GM19238 (cell line): ENCODE data around the gene PMPCA.

Source experiments
- DNase-seq: peaks from one replicate; pipeline ENCODE4 v3.0.0; 2011; ENCODE audit warnings: low spot score; ENCODE audit not compliant: insufficient read length

PMPCA gene

GRCh38 chr9:136373300-136374182 is 36.9 kb upstream of the PMPCA start, which contains the start of gene CARD9:
Gene CARD9, minus strand, starts transcription at chr9:136373669. Its CDS starts 1,591 bp downstream, at chr9:136372078.
- no peak for DNase-seq

GRCh38 chr9:136374183-136374575 is 36.3 kb upstream of the PMPCA start:
- no peak for DNase-seq

GRCh38 chr9:136375096-136375495 is 35.4 kb upstream of the PMPCA start:
- DNase-seq, result no peak

DNA sequence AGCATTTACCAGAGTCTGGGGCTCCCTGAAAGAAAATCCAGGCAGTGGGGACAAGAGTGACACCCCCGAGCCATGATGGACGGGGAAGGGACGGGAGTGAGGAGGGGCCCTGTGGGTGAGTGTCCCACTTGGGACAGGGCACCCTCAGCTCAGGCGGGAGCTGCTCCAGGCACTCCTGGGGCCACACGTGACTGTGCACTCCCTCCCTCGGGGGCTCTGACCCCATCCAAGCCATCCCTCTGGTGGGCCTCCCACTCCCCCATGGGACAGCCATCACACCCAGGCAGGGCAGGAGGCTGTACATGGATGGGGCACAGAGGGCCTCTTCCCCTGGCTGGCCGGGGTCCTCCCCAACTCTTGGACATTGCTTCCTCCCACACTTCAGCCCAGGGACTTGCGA is 34.0 kb upstream of the PMPCA start:
- no peak for DNase-seq

DNA sequence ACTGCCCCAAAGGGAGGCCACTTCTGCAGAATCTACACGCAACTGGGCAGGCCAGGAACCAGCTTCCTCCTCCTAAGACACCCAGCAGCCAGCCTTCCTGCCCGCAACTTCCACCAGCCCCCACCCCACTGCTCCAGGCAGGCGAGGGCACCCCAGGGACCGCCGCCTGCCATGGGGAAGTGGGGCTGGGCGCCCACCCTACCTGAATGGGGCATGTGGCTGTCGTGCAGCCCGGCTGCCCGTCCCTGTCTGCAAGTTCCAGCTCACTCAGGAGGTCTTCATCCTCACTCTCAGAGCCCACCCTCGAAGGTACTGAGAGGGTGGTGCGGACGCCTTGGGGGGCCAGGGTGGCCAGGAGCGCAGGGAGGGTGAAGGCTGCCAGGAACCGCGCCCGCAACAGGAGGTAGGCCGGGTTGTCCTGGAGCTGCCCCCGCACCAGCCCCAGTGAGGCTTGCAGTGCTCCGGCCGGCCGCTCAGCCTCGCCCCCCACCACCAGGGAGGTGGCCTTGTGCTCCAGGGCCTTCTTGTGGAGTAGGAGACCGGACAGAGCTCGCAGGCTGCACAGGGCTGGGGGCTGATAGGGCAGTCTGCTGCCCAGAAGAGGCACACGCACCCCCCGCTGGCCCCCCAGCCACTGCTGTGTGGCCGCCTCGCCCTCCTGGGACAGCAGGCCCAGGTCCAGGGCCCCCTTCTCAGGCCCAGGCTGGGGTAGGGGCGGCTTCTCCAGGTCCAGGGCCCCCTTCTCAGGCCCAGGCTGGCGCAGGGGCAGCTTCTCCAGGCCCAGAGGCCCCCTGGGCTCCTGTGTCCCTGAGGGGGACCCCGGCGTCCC is 32.9 kb upstream of the PMPCA start:
- no peak for DNase-seq

GRCh38 chr9:136378170-136379002 is 32.1 kb upstream of the PMPCA start:
- no peak for DNase-seq

DNA sequence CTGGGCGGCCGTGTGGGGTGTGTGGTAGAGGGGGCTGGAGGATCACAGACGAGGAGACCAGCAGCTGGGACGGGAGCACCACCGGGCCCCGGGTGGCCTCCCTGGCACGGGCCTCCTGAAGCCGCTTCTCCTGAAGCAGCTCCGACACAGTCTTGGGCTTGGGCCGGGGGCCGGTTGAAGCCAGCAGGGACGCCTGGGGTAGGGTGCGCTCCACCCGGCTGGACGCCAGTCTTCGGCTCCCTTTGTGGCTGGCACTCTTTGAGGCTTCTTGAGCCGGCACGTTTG is 31.5 kb upstream of the PMPCA start:
- no peak for DNase-seq

- DNase-seq, result no peak
Observed at GRCh38 chr9:136379401-136379800, 31.1 kb upstream of the PMPCA start.

GRCh38 chr9:136379891-136380290 is 30.6 kb upstream of the PMPCA start:
- DNase-seq, result no peak

- no peak for DNase-seq
Observed at GRCh38 chr9:136380381-136380780, 30.1 kb upstream of the PMPCA start.

- DNase-seq, result no peak
Observed at GRCh38 chr9:136381311-136381710, 29.1 kb upstream of the PMPCA start.

DNA sequence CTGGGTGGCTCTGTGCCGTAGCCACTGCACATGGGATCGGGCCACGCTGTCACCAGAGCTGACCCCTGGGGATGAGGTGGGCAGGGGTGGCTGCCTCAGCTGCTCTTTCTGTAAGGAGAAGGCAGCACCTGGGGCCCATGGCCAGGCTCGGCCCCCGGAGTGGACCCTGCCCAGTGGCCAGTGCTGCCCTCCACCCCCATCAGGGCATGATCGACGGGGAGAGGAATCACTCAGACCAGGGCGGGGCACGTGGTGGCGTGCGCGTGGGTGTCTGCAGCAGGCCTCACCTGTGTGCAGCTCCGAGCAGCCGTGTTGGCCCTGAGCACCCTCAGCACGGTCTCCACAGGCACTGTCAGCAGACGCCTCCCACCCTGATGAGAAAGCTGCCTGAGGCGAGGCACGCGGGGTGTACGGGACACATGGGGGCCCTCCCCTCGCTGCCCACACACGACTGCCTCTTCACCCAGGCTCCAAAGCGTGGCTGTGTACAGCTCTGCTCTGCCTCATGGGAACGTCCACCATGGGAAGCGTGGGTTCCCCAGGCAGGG is 28.4 kb upstream of the PMPCA start:
- no peak for DNase-seq

- DNase-seq, result no peak
Observed at GRCh38 chr9:136383436-136383835, 27.0 kb upstream of the PMPCA start.

GRCh38 chr9:136385015-136385414 is 25.4 kb upstream of the PMPCA start:
- DNase-seq, result no peak

DNA sequence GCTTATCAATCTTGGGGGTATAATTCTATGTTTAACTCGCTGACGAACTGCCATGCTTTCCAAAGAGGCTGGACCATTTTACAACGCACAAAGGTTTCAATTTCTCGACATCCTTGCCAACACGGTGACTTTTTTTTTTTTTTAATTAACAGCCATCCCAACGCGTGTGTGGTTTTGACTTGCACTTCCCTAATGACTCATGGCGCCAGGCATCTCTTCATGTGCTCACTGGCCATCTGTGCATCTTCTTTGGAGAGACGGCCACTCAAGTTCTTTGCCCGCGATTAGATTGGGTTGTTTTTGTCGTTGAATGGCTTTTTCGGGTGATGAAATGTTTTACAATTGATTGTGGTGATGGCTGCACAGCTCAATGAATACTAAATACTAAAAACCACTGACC is 24.4 kb upstream of the PMPCA start:
- DNase-seq, result no peak

- no peak for DNase-seq
Observed at GRCh38 chr9:136387217-136387616, 23.2 kb upstream of the PMPCA start.

GRCh38 chr9:136389396-136389795 is 21.1 kb upstream of the PMPCA start:
- no peak for DNase-seq

DNA sequence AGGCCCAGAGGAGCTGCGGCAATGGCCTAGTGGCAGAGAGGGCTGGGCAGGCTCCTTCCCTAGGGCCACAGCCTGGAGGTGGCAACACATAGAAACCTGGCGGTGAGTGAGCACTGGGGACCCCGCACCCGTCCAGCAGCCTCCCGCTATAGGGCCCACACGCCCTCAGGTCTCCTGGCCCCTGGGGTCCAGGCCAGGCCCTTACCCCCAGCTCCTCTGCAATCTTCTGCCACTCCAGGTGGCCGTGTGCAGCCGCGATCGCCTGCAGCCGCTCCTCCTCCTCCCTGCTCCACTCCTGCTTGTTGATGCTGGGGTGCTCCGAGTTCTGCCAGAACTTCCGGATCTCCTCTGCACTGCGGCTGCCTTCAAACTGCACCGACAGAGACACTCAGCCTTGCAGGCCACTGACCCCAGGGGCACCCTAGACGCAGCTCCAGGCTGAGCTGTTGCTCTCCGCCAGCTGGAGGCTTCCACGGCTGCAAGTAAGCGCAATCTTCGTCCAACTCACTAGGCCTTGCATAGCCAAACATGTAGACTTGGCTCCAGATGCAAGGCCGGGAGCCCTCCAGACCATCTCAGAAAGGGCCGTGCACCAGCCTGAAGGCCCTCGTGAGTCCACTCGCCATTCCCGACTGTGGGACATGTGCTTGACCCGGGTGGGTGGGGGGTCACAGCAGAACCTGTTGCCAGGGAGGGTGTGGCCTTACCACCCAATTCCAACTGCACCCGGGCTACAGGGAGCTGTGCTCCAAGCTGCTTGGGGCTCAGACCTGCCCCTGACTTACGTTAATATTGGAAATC is 18.5 kb upstream of the PMPCA start:
- no peak for DNase-seq

DNA sequence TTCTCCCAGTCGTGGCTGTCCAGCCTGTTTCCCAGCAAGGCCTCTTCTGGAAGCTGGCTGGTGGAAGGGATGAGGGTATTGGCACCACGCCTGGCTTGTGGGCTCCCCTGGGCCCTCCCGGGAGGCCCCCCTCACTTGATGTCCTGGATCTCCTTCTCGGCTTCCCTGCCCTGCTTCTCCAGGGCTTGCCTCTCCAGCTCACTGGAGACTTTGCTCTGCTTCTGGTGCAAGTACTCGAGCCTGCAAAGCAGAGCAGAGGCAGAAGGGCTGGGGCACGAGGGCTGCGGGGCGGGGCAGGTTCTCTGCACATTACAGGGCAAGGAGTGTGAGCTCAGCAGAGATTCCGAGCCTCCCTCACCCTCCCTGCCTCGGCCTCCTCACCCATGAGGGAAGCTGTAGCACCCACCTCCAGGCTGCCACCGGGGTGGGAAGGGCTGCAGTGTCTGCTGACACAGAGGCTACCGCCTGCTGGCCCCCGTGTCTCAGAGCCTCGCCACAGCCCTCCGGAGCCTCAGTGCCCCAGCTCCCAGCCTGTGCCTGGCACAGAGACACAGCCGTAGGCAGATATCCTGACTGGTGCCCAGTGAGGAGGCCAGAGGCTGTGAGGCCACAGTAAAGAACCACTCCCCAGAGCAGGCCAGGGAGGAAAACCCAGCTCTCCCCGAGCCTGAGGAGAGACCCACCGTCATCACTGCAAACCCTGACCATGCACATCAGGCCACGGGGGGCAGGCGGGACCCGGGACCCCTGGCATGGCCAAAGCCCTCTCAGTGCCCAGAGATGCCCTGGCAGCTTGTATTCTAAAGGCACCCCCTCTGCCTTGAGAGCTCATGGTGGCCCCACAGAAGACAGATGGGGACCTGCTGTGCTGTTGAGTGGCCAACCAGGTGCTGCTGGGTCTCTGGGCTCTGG is 17.7 kb upstream of the PMPCA start:
- no peak for DNase-seq

DNA sequence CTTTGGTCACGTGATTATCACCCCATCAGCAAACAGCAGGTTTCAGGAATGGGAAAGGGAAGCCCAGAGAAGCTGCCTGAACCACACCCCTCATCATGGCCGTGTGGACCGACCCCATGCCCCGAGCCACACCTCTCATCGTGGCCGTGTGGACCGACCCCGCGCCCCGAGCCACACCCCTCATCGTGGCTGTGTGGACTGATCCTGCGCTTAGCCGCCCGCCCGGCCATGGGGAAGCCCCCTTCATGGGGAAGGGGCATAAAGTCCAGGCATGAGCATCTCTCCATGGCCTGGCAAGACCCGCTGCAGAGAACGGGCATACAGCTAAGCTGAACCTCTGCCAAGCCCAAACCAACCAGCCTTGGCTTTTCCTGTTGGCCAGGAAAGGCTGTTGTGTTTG is 16.9 kb upstream of the PMPCA start:
- DNase-seq, result no peak
